Bronchial epithelial cell (primary cell): Measurements from ENCODE around the gene ZDHHC19. TPM values are rescaled to one million over a fixed set of nuclear protein-coding genes. Genes with fewer than 3 reads are reported as not detected.

Experiments used
- DNase-seq: peaks from one replicate; pipeline ENCODE4 v3.0.0-alpha.2; 2010; ENCODE audit warnings: low read depth
- FAIRE-seq: peaks from 2 replicates; lab custom pipeline; 2011; peaks lifted over from hg19 to GRCh38; lab: Jason Lieb, UNC
- H3K27me3 ChIP-seq: 2 replicates; pipeline ENCODE4 v1.5.1; 2011; ENCODE audit warnings: low read length; ENCODE audit not compliant: control insufficient read depth, insufficient read depth
- H3K36me3 ChIP-seq: 2 replicates; pipeline ENCODE4 v1.5.1; 2011; ENCODE audit warnings: low read length; ENCODE audit not compliant: control insufficient read depth, insufficient read depth
- H3K4me3 ChIP-seq: 2 replicates; pipeline ENCODE4 v1.5.1; 2011; ENCODE audit warnings: mild to moderate bottlenecking, low read depth, low read length, control low read depth
- total RNA-seq: library from RNA; depleted of rRNA; stranded (reverse); fragments of >200 nt; gene quantifications from 2 replicates; pipeline ENCODE4 v1.2.1, GENCODE V29; 2014
- TF ChIP-seq, protein P1 (sequence below): IDR thresholded peaks from 2 replicates; pipeline ENCODE4 v1.5.1; 2011; ENCODE audit warnings: mild to moderate bottlenecking, moderate library complexity, low read length, control low read depth, inconsistent platforms; ENCODE audit not compliant: insufficient read depth, severe bottlenecking

Gene ZDHHC19
- total RNA-seq, 1 donor from 2014 or later: not detected

GRCh38 chr3:196198771-196199753 lies 12.1 kb downstream of the ZDHHC19 start:
- TF ChIP-seq, protein P1, sequence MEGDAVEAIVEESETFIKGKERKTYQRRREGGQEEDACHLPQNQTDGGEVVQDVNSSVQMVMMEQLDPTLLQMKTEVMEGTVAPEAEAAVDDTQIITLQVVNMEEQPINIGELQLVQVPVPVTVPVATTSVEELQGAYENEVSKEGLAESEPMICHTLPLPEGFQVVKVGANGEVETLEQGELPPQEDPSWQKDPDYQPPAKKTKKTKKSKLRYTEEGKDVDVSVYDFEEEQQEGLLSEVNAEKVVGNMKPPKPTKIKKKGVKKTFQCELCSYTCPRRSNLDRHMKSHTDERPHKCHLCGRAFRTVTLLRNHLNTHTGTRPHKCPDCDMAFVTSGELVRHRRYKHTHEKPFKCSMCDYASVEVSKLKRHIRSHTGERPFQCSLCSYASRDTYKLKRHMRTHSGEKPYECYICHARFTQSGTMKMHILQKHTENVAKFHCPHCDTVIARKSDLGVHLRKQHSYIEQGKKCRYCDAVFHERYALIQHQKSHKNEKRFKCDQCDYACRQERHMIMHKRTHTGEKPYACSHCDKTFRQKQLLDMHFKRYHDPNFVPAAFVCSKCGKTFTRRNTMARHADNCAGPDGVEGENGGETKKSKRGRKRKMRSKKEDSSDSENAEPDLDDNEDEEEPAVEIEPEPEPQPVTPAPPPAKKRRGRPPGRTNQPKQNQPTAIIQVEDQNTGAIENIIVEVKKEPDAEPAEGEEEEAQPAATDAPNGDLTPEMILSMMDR: peak; percentile 23
- no peak overlapping the region for H3K4me3 ChIP-seq
- DNase-seq: no peak
- no peaks in the 10 kb centered on the region for H3K27me3 ChIP-seq
- H3K36me3 ChIP-seq: no peaks in the 10 kb centered on the region
- no peak for FAIRE-seq

DNA sequence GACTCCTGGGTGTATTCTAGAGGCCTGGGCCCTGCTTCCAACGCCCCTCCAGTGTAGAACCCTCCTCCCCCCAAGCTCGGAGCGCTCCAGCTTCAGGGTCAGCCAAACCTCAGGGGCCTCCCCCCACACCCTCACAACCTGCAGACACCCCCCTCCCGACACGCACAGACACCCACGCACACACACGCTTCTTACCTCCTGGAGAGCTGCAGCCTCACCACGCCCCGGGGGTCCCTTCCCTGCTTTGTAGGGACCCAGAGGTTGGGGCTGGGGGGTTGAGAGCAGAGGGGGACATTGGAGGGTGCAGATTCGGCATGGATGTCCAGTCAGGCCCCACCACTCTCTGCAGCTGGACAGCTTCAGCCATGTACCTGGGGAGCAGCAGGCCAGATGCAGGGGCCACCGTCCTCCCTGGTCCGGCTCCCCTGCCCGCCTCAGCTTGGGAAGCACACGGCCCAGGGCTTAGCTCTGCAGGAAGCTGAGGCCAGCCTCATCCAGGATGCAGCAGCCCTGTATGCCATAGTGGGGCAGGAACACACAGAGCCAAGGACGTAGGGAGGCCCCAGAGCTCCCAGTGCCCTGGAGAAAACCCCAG lies 13.0 kb downstream of the ZDHHC19 start:
- H3K36me3 ChIP-seq: no peaks in the 10 kb centered on the region
- TF ChIP-seq, protein P1: no peak
- FAIRE-seq: no peak
- no peak for DNase-seq
- H3K4me3 ChIP-seq: no peak overlapping the region
- no peaks in the 10 kb centered on the region for H3K27me3 ChIP-seq

DNA sequence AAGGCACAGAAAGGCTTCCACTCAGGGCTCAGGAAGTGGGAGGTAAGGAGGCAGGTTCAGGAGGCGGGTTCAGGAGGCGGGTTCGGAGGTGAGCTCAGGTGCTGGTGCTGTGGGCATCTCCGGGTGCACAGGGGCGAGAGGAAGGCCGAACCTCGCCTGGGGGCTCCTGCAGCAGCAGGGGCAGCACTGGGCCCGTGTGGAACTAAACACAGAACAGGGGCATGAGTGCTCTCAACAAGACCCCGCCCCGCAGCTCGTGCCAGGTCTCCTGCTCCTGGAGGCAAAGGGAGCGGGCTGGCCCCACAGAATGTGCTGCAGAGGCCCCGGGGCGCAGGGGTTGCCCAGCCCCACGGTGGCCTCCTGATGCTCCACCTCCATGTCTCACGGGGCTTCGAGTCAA lies 13.7 kb downstream of the ZDHHC19 start:
- DNase-seq: no peak
- H3K27me3 ChIP-seq: no peaks in the 10 kb centered on the region
- TF ChIP-seq, protein P1: no peak
- no peak for FAIRE-seq
- no peak overlapping the region for H3K4me3 ChIP-seq
- H3K36me3 ChIP-seq: no peaks in the 10 kb centered on the region

GRCh38 chr3:196195664-196196265 lies 15.4 kb downstream of the ZDHHC19 start:
- DNase-seq: no peak
- no peaks in the 10 kb centered on the region for H3K27me3 ChIP-seq
- H3K4me3 ChIP-seq: no peak overlapping the region
- FAIRE-seq: no peak
- no peaks in the 10 kb centered on the region for H3K36me3 ChIP-seq
- TF ChIP-seq, protein P1: no peak

DNA sequence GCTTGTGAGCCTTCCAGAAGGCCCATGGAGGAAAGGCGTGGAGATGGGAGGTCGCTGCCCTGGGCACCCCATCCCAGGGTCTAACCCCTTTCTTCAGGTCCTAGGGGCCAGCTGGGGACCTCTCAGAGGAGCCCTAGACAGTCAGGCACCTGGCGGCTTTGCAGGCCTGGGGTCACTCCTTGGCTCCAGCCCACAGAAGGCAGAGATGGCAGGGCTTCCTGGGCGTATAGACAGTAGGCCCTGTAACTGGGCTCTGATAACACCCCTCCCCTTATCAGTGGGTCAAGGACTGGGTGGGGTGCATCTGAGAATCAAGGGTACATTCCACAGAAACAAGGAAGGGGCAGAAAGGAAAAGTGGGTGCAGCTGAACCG lies 16.7 kb downstream of the ZDHHC19 start:
- FAIRE-seq: no peak
- TF ChIP-seq, protein P1: no peak
- DNase-seq: no peak
- Histone ChIP-seq H3K36me3 (no peaks in the 10 kb centered on the region), H3K27me3 (no peaks in the 10 kb centered on the region), H3K4me3 (no peak overlapping the region)
